ENCODE measurements around the gene KCNQ1. TPM values are rescaled to one million over a fixed set of nuclear protein-coding genes. Genes with fewer than 3 reads are reported as not detected.

The KCNQ1 gene
- total and polyA plus RNA-seq, 2 donors (not counting 3 experiments of a cell fraction or from before 2014, with no cell fraction given): 0.07 to 0.09 TPM

- BruUV-seq (replicated peaks): no TSS peak
- no peaks in the 10 kb centered on the region for H3K9me1 ChIP-seq (replicated peaks; ENCODE audit: control insufficient read depth, extremely low read depth, insufficient read depth, low read length)
- no peak overlapping the region for H3K9ac ChIP-seq (replicated peaks; ENCODE audit: extremely low read depth, insufficient read depth, low read length)
- H2AFZ ChIP-seq (ENCODE audit: low read depth, low read length): no peak overlapping the region
- no peak overlapping the region for H3K4me3 ChIP-seq (replicated peaks in 1 of 3; ENCODE audit: insufficient read depth in 1 of 3, low read depth in 1 of 3, low read length in 3 of 3)
- CTCF ChIA-PET: no interaction called here
- no peaks in the 10 kb centered on the region for H4K20me1 ChIP-seq (replicated peaks; ENCODE audit: control insufficient read depth, extremely low read depth, insufficient read depth, low read length)
- H3K27me3 ChIP-seq (ENCODE audit: control insufficient read depth in 2 of 2, insufficient read depth in 2 of 2, low read length in 2 of 2): no peaks in the 10 kb centered on the region
- TF ChIP-seq EZH2 (IDR thresholded peaks at IDR 0.05; ENCODE audit: borderline replicate concordance, low read depth, low read length, severe bottlenecking) (no peak), GATA2 (IDR thresholded peaks at IDR 0.05; ENCODE audit: insufficient read depth, insufficient read length, low read depth, low read length) (no peak)
- intact Hi-C loops (cut with micrococcal nuclease): no loop called here
- H3K9me3 ChIP-seq (replicated peaks; ENCODE audit: control insufficient read depth, insufficient read depth, low read length): no peaks in the 10 kb centered on the region
- FAIRE-seq (no peak), DNase-seq (ENCODE audit: low read depth, low spot score) (no peak)
- no peak overlapping the region for H3K27ac ChIP-seq (ENCODE audit: insufficient read depth, low read depth, low read length)
- no peaks in the 10 kb centered on the region for H3K79me2 ChIP-seq (ENCODE audit: control insufficient read depth, insufficient read depth, low read length)
- no peaks in the 10 kb centered on the region for H3K4me1 ChIP-seq (ENCODE audit: control insufficient read depth, extremely low read depth, insufficient read depth, low read length)
- no peaks in the 10 kb centered on the region for H3K36me3 ChIP-seq (ENCODE audit: control insufficient read depth in 2 of 2, extremely low read depth in 1 of 2, insufficient read depth in 2 of 2, low read length in 2 of 2)
- H3K4me2 ChIP-seq (ENCODE audit: insufficient read depth, low read length): no peak overlapping the region
- dilution Hi-C loops (cut with MboI; ENCODE audit: extremely low pct_ligation_motif_present, low sequenced_read_pairs): no loop called here
- POLR2A ChIA-PET: interaction anchor here (0.6 kb wide), 1 partner anchor 187 kb away, joined by 7 read pairs; no protein-coding TSS in a partner anchor
Measured at GRCh38 chr11:2748814-2749554, 304.2 kb downstream of the KCNQ1 start.

DNA sequence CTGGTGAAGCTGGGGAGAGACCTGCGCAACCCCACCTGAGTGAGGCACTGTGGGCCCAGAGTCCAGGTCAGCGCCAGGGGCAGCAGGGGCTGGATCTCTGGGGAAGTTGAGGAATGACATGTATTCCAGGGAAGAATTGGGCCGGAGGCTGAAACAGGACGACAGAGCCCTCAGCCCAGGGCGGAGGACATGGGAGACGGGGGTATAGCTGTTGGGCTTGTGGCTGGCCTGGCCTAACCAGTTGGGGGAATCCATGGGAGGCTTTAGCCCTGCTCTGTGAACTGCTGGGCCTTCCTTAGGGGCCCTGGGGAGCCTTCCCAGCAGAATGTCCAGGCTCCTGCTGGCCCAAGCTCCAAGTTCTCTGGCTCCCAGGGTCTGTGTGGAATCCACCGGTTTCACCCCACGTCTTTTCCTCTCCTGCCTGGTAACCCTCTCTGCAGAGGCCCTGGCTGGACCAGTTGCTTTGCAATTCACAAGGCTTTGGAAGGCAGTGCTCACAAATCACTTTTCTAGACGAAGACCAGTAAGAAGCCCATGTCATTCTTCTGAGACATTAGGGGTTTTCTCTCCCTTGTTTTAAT is 305.4 kb downstream of the KCNQ1 start:
- H2AFZ ChIP-seq (ENCODE audit: low read depth, low read length): no peak overlapping the region
- no peaks in the 10 kb centered on the region for H3K79me2 ChIP-seq (ENCODE audit: control insufficient read depth, insufficient read depth, low read length)
- H4K20me1 ChIP-seq (replicated peaks; ENCODE audit: control insufficient read depth, extremely low read depth, insufficient read depth, low read length): no peaks in the 10 kb centered on the region
- TF ChIP-seq GATA2 (IDR thresholded peaks at IDR 0.05; ENCODE audit: insufficient read depth, insufficient read length, low read depth, low read length) (no peak), EZH2 (IDR thresholded peaks at IDR 0.05; ENCODE audit: borderline replicate concordance, low read depth, low read length, severe bottlenecking) (no peak), JUN (IDR thresholded peaks at IDR 0.05; ENCODE audit: borderline replicate concordance, insufficient read depth, insufficient read length, low read depth) (no peak), CTCF (IDR thresholded peaks at IDR 0.05; ENCODE audit: extremely low read depth in 1 of 2, insufficient read depth in 1 of 2, low read depth in 1 of 2, low read length in 2 of 2) (no peak), FOS (IDR thresholded peaks at IDR 0.05; ENCODE audit: borderline replicate concordance, insufficient read depth, low read length) (no peak), MAX (IDR thresholded peaks at IDR 0.05; ENCODE audit: insufficient read depth, insufficient read length) (no peak), MYC (IDR thresholded peaks at IDR 0.05; ENCODE audit: low read depth, low read length) (no peak)
- H3K27me3 ChIP-seq (ENCODE audit: control insufficient read depth in 2 of 2, insufficient read depth in 2 of 2, low read length in 2 of 2): no peaks in the 10 kb centered on the region
- FAIRE-seq (no peak), DNase-seq (ENCODE audit: low read depth, low spot score) (no peak)
- no peaks in the 10 kb centered on the region for H3K36me3 ChIP-seq (ENCODE audit: control insufficient read depth in 2 of 2, extremely low read depth in 1 of 2, insufficient read depth in 2 of 2, low read length in 2 of 2)
- POLR2A ChIA-PET: no interaction called here
- CTCF ChIA-PET: no interaction called here
- no peak overlapping the region for H3K4me2 ChIP-seq (ENCODE audit: insufficient read depth, low read length)
- H3K27ac ChIP-seq (ENCODE audit: insufficient read depth, low read depth, low read length): no peak overlapping the region
- BruUV-seq (replicated peaks): no TSS peak
- H3K9me3 ChIP-seq (replicated peaks; ENCODE audit: control insufficient read depth, insufficient read depth, low read length): no peaks in the 10 kb centered on the region
- dilution Hi-C loops (cut with MboI; ENCODE audit: extremely low pct_ligation_motif_present, low sequenced_read_pairs): no loop called here
- no peak overlapping the region for H3K9ac ChIP-seq (replicated peaks; ENCODE audit: extremely low read depth, insufficient read depth, low read length)
- intact Hi-C loops (cut with micrococcal nuclease): no loop called here
- H3K9me1 ChIP-seq (replicated peaks; ENCODE audit: control insufficient read depth, extremely low read depth, insufficient read depth, low read length): no peaks in the 10 kb centered on the region
- H3K4me1 ChIP-seq (ENCODE audit: control insufficient read depth, extremely low read depth, insufficient read depth, low read length): no peaks in the 10 kb centered on the region
- H3K4me3 ChIP-seq (replicated peaks in 1 of 3; ENCODE audit: insufficient read depth in 1 of 3, low read depth in 1 of 3, low read length in 3 of 3): no peak overlapping the region
